Breast epithelium (tissue), 3 donors: ENCODE results near the gene CSH2.

Source experiments
- POLR2A ChIP-seq: fragments of 450-650 bp; IDR thresholded peaks from one replicate; pipeline ENCODE4 v1.6.1; 2016; ENCODE audit warnings: antibody characterized with exemption, mild to moderate bottlenecking, moderate library complexity
- POLR2AphosphoS5 ChIP-seq, 3 donors: sonication (generic); formaldehyde crosslinking; IDR thresholded peaks; one replicate each; pipeline ENCODE4 v1.6.1; 2017; ENCODE audit warnings: antibody characterized with exemption in 3 of 3
- TF ChIP-seq, protein P1 (sequence below), 3 donors: fragments of 450-650 bp; IDR thresholded peaks; one replicate each; pipeline ENCODE4 v1.5.1; 2016 to 2017; ENCODE audit warnings: antibody characterized with exemption in 3 of 3, mild to moderate bottlenecking in 3 of 3, moderate library complexity in 3 of 3

DNA sequence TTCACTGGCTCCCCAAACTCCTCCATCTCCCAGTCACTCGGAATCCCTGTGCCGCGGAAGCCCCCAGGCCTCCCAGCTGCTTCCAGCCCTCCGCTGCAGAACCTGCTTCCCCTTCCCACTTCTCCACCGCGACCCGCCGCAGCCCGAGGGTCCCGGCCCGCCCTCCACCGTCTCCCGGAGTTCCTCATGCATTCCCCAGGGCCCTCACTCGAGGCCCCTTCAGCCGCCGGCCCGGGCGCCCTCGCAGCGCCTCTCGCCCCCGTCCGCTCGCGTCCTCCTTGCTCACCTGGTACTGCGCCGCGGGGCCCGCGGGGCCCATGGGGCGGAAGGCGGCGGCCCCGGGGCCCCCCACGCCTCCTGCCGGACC is 31.3 kb downstream of the CSH2 start:
- TF ChIP-seq POLR2A (no peak), POLR2AphosphoS5 (IDR thresholded peaks at IDR 0.05) (no peak)
- TF ChIP-seq, protein P1, sequence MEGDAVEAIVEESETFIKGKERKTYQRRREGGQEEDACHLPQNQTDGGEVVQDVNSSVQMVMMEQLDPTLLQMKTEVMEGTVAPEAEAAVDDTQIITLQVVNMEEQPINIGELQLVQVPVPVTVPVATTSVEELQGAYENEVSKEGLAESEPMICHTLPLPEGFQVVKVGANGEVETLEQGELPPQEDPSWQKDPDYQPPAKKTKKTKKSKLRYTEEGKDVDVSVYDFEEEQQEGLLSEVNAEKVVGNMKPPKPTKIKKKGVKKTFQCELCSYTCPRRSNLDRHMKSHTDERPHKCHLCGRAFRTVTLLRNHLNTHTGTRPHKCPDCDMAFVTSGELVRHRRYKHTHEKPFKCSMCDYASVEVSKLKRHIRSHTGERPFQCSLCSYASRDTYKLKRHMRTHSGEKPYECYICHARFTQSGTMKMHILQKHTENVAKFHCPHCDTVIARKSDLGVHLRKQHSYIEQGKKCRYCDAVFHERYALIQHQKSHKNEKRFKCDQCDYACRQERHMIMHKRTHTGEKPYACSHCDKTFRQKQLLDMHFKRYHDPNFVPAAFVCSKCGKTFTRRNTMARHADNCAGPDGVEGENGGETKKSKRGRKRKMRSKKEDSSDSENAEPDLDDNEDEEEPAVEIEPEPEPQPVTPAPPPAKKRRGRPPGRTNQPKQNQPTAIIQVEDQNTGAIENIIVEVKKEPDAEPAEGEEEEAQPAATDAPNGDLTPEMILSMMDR (IDR thresholded peaks at IDR 0.05): no peak
